Adrenal gland (tissue), 5 donors: ENCODE results near the gene RNF220.

ENCODE experiments used
- POLR2A ChIP-seq, 2 donors: fragments of 450-650 bp; IDR thresholded peaks; one replicate each; pipeline ENCODE4 v1.6.1; 2017; ENCODE audit warnings: antibody characterized with exemption in 2 of 2, mild to moderate bottlenecking in 2 of 2, moderate library complexity in 1 of 2
- TF ChIP-seq, protein P1 (sequence below), 6 experiments: fragments of 450-650 bp in 4 of 6; fragments of 200-600 bp in 2 of 6; sonication (generic) in 1 of 6; IDR thresholded peaks; 1 replicate in 5 of 6; 2 replicates in 1 of 6; pipeline versions ENCODE4 v1.5.1 to v1.8.0; 2016 to 2021; ENCODE audit warnings: antibody characterized with exemption in 6 of 6, mild to moderate bottlenecking in 2 of 6, moderate library complexity in 1 of 6
- donor health status: DM: no; HTN: no; CAD: no.

DNA sequence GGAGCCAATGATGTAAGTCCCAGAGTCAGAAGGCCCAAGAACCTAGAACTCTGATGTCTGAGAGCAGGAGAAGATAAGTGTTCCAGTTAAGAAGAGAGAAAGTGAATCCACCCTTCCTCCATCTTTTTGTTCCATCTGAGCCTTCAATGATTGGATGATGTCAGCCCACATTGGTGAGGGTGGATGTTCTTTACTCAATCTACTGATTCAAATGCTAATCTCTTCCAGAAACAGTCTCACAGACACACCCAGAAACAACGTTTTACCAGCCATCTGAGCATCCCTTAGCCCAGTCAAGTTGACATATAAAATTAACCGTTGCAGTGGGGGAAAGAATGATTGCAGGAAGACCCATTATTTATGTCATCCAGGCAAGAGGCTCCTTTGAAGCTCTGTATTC lies 16.5 kb upstream of the RNF220 start:
- no peak for TF ChIP-seq POLR2A (IDR thresholded peaks at IDR 0.05)
- TF ChIP-seq, protein P1, sequence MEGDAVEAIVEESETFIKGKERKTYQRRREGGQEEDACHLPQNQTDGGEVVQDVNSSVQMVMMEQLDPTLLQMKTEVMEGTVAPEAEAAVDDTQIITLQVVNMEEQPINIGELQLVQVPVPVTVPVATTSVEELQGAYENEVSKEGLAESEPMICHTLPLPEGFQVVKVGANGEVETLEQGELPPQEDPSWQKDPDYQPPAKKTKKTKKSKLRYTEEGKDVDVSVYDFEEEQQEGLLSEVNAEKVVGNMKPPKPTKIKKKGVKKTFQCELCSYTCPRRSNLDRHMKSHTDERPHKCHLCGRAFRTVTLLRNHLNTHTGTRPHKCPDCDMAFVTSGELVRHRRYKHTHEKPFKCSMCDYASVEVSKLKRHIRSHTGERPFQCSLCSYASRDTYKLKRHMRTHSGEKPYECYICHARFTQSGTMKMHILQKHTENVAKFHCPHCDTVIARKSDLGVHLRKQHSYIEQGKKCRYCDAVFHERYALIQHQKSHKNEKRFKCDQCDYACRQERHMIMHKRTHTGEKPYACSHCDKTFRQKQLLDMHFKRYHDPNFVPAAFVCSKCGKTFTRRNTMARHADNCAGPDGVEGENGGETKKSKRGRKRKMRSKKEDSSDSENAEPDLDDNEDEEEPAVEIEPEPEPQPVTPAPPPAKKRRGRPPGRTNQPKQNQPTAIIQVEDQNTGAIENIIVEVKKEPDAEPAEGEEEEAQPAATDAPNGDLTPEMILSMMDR (IDR thresholded peaks at IDR 0.05) = no peak
